ENCODE data around the gene HOXC10.

The HOXC10 gene

DNA sequence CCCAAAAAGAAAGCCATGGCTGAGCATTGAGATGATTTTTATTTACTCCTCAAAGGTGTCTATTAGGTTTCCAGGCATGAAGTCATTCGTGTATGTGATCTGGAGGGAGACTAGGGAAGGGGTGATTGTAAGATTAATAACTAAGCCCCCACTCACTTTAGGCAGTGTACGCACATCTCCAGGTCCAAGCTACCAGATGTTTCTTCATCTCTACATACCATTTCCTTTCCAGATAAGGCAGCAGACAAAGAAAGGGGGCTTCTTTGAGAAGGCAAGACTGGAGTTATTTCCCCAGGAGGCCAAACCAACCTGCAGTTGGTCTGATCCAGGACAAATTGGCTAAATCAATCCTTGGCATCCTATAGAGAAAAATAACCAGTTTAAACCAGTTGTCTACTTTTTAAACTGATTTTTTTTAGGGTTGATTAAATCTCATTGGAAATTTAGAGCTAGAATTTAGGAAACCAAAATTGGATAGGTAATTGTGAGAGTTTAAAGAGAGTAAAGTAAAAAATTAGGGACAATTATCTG is 42.4 kb upstream of the HOXC10 start:
- peaks cover 79% of the 10 kb centered on the region for H3K27me3 ChIP-seq (ENCODE audit: insufficient read depth, poor library complexity, severe bottlenecking)
- no peak overlapping the region for H3K27ac ChIP-seq (replicated peaks)
- no peak for TF ChIP-seq SPI1 (IDR thresholded peaks at IDR 0.05; ENCODE audit: borderline replicate concordance, low read depth)
- no peak for TF ChIP-seq POLR2AphosphoS5 (IDR thresholded peaks at IDR 0.05; ENCODE audit: low read depth)
- TF ChIP-seq CTCF (IDR thresholded peaks at IDR 0.05; ENCODE audit: insufficient read depth, low read length): no peak
- TF ChIP-seq GABPA (IDR thresholded peaks at IDR 0.05; ENCODE audit: low read depth): no peak
- TF ChIP-seq REST (IDR thresholded peaks at IDR 0.05; ENCODE audit: insufficient replicate concordance, low read depth): no peak
- H3K4me3 ChIP-seq (replicated peaks; ENCODE audit: insufficient read depth, low read length): no peak overlapping the region
- no peak for DNase-seq (ENCODE audit: low read depth in 1 of 2, low spot score in 1 of 2)

- no peak for DNase-seq (ENCODE audit: low read depth in 1 of 2, low spot score in 1 of 2)
- no peak for TF ChIP-seq CTCF (IDR thresholded peaks at IDR 0.05; ENCODE audit: insufficient read depth, low read length)
- H3K27ac ChIP-seq (replicated peaks): no peak overlapping the region
- H3K4me3 ChIP-seq (replicated peaks; ENCODE audit: insufficient read depth, low read length): no peak overlapping the region
- H3K27me3 ChIP-seq (ENCODE audit: insufficient read depth, poor library complexity, severe bottlenecking): peaks cover 84% of the 10 kb centered on the region
Measured at GRCh38 chr12:53944209-53944608, 40.7 kb upstream of the HOXC10 start.

GRCh38 chr12:53944907-53945847 is 39.8 kb upstream of the HOXC10 start:
- TF ChIP-seq SPI1 (IDR thresholded peaks at IDR 0.05; ENCODE audit: borderline replicate concordance, low read depth) (no peak), REST (IDR thresholded peaks at IDR 0.05; ENCODE audit: insufficient replicate concordance, low read depth) (no peak), CTCF (IDR thresholded peaks at IDR 0.05; ENCODE audit: insufficient read depth, low read length) (no peak), POLR2AphosphoS5 (IDR thresholded peaks at IDR 0.05; ENCODE audit: low read depth) (no peak), GABPA (IDR thresholded peaks at IDR 0.05; ENCODE audit: low read depth) (no peak)
- no peak overlapping the region for H3K4me3 ChIP-seq (replicated peaks; ENCODE audit: insufficient read depth, low read length)
- peaks cover 86% of the 10 kb centered on the region for H3K27me3 ChIP-seq (ENCODE audit: insufficient read depth, poor library complexity, severe bottlenecking)
- no peak for DNase-seq (ENCODE audit: low read depth in 1 of 2, low spot score in 1 of 2)
- no peak overlapping the region for H3K27ac ChIP-seq (replicated peaks)
